Neural cell (in vitro differentiated cells): ENCODE measurements around the gene WNT3A.

ENCODE experiments used
- TAF1 ChIP-seq: IDR thresholded peaks from 2 replicates; pipeline ENCODE4 v1.6.1; 2012; ENCODE audit warnings: low read depth
- TF ChIP-seq, protein P1 (sequence below): fragments of 450-650 bp; IDR thresholded peaks from 2 replicates; pipeline ENCODE4 v1.5.1; 2014; ENCODE audit warnings: antibody characterized with exemption, mild to moderate bottlenecking, moderate library complexity; ENCODE audit not compliant: poor library complexity, severe bottlenecking

- TF ChIP-seq, protein P1, sequence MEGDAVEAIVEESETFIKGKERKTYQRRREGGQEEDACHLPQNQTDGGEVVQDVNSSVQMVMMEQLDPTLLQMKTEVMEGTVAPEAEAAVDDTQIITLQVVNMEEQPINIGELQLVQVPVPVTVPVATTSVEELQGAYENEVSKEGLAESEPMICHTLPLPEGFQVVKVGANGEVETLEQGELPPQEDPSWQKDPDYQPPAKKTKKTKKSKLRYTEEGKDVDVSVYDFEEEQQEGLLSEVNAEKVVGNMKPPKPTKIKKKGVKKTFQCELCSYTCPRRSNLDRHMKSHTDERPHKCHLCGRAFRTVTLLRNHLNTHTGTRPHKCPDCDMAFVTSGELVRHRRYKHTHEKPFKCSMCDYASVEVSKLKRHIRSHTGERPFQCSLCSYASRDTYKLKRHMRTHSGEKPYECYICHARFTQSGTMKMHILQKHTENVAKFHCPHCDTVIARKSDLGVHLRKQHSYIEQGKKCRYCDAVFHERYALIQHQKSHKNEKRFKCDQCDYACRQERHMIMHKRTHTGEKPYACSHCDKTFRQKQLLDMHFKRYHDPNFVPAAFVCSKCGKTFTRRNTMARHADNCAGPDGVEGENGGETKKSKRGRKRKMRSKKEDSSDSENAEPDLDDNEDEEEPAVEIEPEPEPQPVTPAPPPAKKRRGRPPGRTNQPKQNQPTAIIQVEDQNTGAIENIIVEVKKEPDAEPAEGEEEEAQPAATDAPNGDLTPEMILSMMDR, result no peak
- no peak for TF ChIP-seq TAF1
These were observed 1.1 kb downstream of the WNT3A start for GRCh38 chr1:228007801-228008341.
